ENCODE results near the gene HDAC9. TPM values are rescaled to one million over a fixed set of nuclear protein-coding genes. Genes with fewer than 3 reads are reported as not detected.

HDAC9 gene
- total and polyA plus RNA-seq, 12 donors = 2.6 to 23.1 (median 7.5) TPM

GRCh38 chr7:18846765-18847215, 351.2 kb downstream of the HDAC9 start:
- Histone ChIP-seq H3K27me3 (no peaks in the 10 kb centered on the region), H3K4me1 (replicated peaks in 1 of 2) (no peaks in the 10 kb centered on the region), H3K36me3 (replicated peaks in 1 of 2) (no peaks in the 10 kb centered on the region), H3K27ac (no peak overlapping the region), H3K9me3 (replicated peaks in 1 of 3) (no peaks in the 10 kb centered on the region), H3K4me3 (no peak overlapping the region)
- DNase-seq = peak in 1 of 7 donors; percentile 52
- TF ChIP-seq POLR2A (IDR thresholded peaks at IDR 0.05) = no peak
- no peak for TF ChIP-seq CTCF (IDR thresholded peaks at IDR 0.05)
- 54 to 81% (median 66%) methylated on average over 4 of the region's 4 CpGs for WGBS, 4 donors
- intact Hi-C loops (cut with DNase I) = no loop called here

- TF ChIP-seq CTCF (IDR thresholded peaks at IDR 0.05) (no peak), POLR2A (IDR thresholded peaks at IDR 0.05) (no peak)
- H3K27me3 ChIP-seq = no peaks in the 10 kb centered on the region
- no peak for DNase-seq
- intact Hi-C loops (cut with DNase I) = no loop called here
- no peak overlapping the region for H3K27ac ChIP-seq
- no peak overlapping the region for H3K4me3 ChIP-seq
- no peaks in the 10 kb centered on the region for H3K4me1 ChIP-seq (replicated peaks in 1 of 2)
- no peaks in the 10 kb centered on the region for H3K36me3 ChIP-seq (replicated peaks in 1 of 2)
- 66 to 92% (median 82%) methylated on average over 1 of the region's 1 CpG for WGBS, 4 donors
- H3K9me3 ChIP-seq (replicated peaks in 1 of 3) = no peaks in the 10 kb centered on the region
These were observed 353.6 kb downstream of the HDAC9 start for GRCh38 chr7:18849130-18849529.

DNA sequence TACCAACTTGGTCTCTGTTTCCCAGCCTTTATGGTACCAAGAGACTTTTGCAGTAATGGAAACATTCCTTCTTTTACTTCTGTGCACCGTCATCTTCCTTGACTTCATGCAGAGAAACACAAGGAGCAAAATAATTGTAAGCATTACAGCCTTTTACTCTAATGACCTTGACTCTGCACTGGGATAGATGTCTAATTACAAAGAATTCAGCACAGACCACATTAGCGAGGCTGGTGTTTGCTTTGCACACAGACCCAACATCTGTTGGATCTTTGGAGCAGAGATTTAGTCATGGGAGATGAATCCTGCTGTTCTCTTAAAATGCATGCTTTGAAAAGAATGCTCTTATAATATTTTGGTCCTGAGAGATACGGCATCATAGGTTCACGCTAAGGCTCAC, 360.2 kb downstream of the HDAC9 start:
- no peak overlapping the region for H3K27ac ChIP-seq
- H3K27me3 ChIP-seq = no peaks in the 10 kb centered on the region
- no peaks in the 10 kb centered on the region for H3K9me3 ChIP-seq (replicated peaks in 1 of 3)
- H3K4me1 ChIP-seq (replicated peaks in 1 of 2) = no peaks in the 10 kb centered on the region
- no peak overlapping the region for H3K4me3 ChIP-seq
- DNase-seq = no peak
- intact Hi-C loops (cut with DNase I) = no loop called here
- H3K36me3 ChIP-seq (replicated peaks in 1 of 2) = no peaks in the 10 kb centered on the region
- WGBS, 4 donors = 81 to 92% (median 86%) methylated on average over 4 of the region's 4 CpGs
- no peak for TF ChIP-seq POLR2A (IDR thresholded peaks at IDR 0.05)
- TF ChIP-seq CTCF (IDR thresholded peaks at IDR 0.05) = no peak

GRCh38 chr7:18858232-18858631, 362.7 kb downstream of the HDAC9 start:
- no peak for TF ChIP-seq CTCF (IDR thresholded peaks at IDR 0.05)
- Histone ChIP-seq H3K4me1 (replicated peaks in 1 of 2) (no peaks in the 10 kb centered on the region), H3K36me3 (replicated peaks in 1 of 2) (no peaks in the 10 kb centered on the region), H3K27me3 (no peaks in the 10 kb centered on the region), H3K4me3 (no peak overlapping the region), H3K27ac (no peak overlapping the region), H3K9me3 (replicated peaks in 1 of 3) (no peaks in the 10 kb centered on the region)
- no peak for DNase-seq
- 75 to 84% (median 78%) methylated on average over 3 of the region's 3 CpGs for whole genome bisulfite sequencing, 4 donors
- intact Hi-C loops (cut with DNase I) = no loop called here

All from adrenal gland (tissue), 12 donors.